ENCODE data around the gene GPM6B. TPM values are rescaled to one million over a fixed set of nuclear protein-coding genes. Genes with fewer than 3 reads are reported as not detected.
A peak's percentile ranks its signal among the peaks of the same experiment; 100 is the strongest.

GPM6B gene
- total RNA-seq, 1 donor from 2014 or later: 3.6 TPM

- no peak overlapping the region for H3K4me3 ChIP-seq (ENCODE audit: low read depth, low read length)
- DNase-seq (ENCODE audit: low read depth): no peak
Measured at GRCh38 chrX:13854003-13854402, 37.1 kb upstream of the GPM6B start.

GRCh38 chrX:13852001-13852695 is 35.3 kb upstream of the GPM6B start:
- no peak for DNase-seq (ENCODE audit: low read depth)
- no peak overlapping the region for H3K4me3 ChIP-seq (ENCODE audit: low read depth, low read length)
- TF ChIP-seq CTCF (conservative IDR thresholded peaks at IDR 0.05; ENCODE audit: low read depth, low read length): peak; percentile 18

More at GRCh38 chrX:13854003-13854402, 37.1 kb upstream of the GPM6B start:
- no peak for TF ChIP-seq CTCF (conservative IDR thresholded peaks at IDR 0.05; ENCODE audit: low read depth, low read length)

DNA sequence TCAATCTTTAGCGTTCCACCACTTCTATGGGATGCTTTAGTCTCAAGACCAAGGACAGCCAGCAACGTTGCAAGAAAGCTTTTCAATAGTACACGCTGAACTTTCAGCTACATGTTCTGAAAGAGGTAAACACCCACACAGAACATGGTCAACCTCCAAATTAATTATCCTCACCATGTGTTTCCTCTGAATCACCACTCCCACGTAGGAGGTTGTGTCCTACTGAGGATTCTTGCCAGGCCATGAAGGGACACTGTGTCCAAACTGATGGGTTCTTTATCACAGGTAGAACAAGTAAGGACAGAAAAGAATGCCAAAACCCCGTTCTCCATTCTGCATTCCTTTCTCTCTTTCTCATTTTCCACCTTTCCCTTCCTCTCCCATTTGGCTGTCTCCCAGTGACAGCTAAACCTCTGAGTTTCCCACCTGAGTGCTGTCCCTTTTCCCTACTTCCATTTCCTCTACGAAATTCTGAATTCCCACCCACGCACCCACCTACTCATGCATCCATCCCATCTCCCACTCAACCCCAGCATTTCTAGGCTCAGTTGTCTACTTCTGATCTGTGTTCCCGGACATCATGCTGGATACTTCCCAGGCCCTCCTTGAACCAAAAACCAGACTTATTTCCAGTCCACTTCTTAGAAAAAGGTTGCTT is 29.0 kb upstream of the GPM6B start:
- DNase-seq (ENCODE audit: low read depth): no peak

DNA sequence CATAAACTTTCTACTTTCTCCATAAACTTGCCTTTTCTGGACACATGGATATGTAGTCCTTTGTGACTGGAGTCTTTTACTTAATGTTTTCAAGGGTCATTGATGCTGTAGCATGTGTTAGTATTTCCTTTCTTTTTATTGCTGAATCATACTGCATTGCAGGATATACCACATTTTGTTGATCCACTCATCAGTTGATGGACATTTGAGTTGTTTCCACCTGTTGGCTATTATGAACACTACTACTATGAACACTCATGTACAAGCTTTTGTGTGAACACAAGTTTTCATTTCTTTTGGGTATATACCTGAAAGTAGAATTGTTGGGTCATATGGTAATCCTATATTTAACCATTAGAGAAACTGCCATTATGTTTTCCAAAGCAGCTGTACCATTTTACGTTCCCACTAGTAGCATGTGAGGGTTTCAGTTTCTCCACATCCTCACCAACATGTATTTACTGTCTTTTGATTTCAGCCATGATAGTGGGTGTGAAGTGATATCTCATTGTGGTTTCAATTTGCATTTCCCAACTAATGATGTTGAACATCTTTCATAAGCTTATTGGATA is 26.3 kb upstream of the GPM6B start:
- DNase-seq (ENCODE audit: low read depth): no peak
- H3K4me3 ChIP-seq (ENCODE audit: low read depth, low read length): no peak overlapping the region
- no peak for TF ChIP-seq CTCF (conservative IDR thresholded peaks at IDR 0.05; ENCODE audit: low read depth, low read length)

More for the DNA sequence above, 29.0 kb upstream of the GPM6B start:
- TF ChIP-seq CTCF (conservative IDR thresholded peaks at IDR 0.05; ENCODE audit: low read depth, low read length): no peak
- no peak overlapping the region for H3K4me3 ChIP-seq (ENCODE audit: low read depth, low read length)

- H3K4me3 ChIP-seq (ENCODE audit: low read depth, low read length): no peak overlapping the region
- TF ChIP-seq CTCF (conservative IDR thresholded peaks at IDR 0.05; ENCODE audit: low read depth, low read length): no peak
- DNase-seq (ENCODE audit: low read depth): no peak
Measured at GRCh38 chrX:13840121-13840520, 23.2 kb upstream of the GPM6B start.

DNA sequence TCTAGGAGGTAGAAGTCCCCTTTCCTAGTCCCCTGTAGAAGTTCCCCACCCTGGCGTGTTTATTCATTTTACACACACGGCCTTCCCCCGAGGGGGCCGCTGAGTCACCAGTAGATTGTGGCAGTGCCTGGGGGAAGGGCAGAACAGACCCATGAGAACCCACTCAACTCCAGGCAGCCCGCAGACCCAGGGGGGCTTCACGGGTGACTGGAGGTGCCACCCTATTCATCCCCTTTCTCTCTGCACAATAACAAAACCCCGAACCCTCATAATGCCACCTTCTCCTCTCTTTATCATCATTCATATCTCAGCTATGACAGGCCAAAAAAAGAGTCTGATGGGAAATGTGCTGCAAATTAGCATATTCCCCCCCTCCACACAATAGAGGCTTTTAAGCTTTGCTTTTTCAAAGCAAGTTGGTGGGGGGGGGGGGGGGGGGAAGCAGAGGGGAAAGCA is 20.4 kb upstream of the GPM6B start:
- no peak for TF ChIP-seq CTCF (conservative IDR thresholded peaks at IDR 0.05; ENCODE audit: low read depth, low read length)
- no peak for DNase-seq (ENCODE audit: low read depth)

More for the DNA sequence above, 20.4 kb upstream of the GPM6B start:
- H3K4me3 ChIP-seq (ENCODE audit: low read depth, low read length): no peak overlapping the region
